Measurements from ENCODE around the gene TBX3. TPM values are rescaled to one million over a fixed set of nuclear protein-coding genes. Genes with fewer than 3 reads are reported as not detected.

The TBX3 gene
- polyA plus RNA-seq, 1 donor = 33.8 TPM

DNA sequence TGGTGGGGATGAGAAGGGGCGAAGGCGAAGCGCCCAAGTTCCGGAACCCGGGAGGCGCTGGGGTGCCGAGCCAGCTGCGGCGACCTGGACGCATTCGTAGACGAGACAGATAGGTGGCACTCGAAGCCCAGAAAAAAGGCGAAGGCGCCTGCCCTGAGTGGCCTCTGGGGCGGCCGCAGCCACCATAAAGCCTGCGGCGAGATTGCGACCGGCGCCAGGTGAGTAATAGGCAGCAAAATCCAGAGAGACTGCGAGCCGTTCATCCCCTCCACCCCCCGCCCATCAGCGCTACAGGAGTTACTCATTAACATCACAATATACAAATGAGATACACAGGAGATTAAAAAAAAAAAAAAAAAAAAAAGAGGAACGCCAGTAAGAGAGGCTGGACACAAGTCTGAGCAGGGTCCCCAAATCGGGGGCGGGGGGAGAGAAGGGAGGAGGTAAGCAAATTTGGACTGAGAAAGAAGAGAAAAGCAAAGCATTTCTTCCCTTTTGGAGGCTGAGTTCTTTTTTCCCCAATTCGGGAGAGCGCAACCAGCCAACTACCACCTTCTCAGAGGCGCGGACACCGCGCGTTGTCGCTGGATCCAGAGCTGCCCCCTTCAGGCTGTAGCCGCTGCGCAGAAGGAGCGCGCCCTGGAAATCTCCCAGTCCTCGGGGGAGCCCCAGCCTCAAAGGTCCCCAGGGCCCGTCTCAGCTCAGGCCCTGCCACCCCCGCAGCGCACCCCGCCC is 15.7 kb downstream of the TBX3 start:
- DNase-seq (ENCODE audit: low read depth) = no peak

DNA sequence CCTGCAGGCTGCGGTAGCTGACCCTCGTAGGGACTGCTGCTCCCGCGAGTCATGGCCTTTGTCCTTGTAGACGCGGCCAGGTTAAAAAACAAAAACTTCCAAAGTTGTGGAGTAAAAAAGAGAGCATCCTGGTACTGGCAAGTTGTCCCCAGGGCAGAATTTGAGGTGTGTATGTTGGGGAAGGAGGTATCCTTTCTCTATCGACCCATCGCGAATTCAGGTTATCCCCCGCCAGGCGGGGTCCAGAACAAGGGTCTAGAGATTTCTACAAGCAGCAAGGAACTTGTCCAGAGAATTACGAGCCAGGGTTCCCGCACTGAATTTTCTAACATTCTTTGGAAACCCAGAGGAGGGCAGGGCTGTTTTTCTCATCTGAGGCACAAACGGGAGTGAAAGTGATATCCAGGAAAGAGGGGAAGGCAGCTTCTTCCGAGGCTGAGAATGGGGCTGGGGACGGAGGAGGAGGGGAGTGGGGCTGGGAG is 16.3 kb downstream of the TBX3 start:
- no peak for DNase-seq (ENCODE audit: low read depth)

DNA sequence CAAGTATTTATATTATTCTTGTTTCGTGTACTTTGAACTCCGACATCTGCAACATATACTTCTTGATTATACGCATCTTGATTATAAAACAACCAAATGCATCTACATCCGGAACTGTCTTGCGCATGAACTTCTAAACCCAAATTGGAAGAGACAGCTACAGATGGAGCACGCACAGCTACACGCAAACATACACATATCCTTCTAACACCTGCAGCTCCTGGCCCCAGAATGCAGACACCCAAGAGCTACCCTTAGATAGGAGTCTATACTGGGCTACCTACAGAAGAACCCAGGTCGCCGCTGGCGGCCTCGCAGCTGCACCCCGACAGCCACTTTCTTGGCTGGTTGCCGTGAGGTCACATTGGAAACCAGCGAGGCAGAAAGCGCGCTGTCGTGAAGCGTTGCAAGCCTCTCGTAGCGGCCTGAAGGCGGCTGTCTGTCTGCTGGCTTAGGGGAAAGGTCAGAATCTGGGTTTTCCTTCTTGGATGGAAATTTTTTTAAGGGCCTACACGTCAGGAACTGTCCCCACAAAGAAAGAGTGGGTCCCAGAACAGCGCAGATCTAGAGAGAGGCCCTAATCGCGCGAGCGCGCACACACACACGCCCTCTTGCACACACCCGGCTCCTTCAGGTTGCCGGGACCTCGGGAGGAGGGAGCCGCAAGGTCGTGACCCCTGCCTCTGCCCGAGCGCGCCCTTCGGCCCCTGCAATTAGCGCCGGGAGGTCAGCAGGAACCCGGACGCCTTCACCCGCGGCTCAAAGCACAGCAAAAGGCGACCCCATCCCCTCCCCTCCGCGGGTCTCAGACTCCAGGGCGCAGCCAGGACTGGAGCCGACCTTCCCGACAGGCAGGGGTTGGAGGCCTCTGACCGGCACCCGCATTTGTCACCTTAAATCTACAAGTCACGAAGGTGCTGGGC is 17.0 kb downstream of the TBX3 start:
- DNase-seq (ENCODE audit: low read depth) = no peak

DNA sequence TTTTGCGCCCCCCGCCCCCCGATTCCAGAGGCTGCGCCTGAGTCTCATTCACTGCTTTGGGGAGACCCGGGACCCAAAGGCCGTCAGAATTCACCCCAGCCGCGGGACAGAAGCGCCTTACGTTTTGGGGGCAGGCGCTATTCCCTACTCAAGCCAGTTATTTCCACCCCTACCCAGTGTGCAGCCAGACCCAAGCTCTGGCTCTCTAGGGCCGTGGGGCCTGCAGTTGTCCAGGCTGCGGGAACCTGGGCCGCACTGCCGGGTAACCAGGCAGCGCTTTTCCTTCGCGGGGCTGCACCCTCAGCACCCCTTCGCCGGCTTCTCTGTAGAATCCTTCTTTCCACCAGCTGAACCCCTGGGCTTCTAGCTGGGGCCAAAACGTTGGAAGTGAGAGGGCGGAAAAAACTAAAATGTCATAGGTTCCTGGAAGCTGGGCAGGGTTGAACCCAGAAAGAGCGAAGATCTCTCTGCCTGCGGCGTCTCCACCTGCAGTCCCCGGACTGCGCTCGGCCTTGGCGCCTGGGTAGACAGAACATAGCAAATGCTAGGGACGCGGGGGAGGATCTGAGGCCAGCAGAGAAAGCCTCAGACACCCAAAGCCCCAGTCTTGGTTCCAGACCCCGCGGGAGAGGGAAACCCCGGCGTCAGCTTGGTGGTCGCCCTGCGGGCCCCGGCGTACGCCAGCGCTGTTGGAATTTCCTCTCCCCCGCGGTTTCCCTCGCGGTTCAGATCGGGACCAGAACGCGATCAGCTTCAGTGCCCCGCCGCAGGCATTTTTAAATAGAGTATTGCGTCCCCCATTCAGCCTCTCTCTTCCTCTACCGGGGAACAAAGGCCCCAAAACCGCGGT is 18.3 kb downstream of the TBX3 start:
- no peak for DNase-seq (ENCODE audit: low read depth)

DNA sequence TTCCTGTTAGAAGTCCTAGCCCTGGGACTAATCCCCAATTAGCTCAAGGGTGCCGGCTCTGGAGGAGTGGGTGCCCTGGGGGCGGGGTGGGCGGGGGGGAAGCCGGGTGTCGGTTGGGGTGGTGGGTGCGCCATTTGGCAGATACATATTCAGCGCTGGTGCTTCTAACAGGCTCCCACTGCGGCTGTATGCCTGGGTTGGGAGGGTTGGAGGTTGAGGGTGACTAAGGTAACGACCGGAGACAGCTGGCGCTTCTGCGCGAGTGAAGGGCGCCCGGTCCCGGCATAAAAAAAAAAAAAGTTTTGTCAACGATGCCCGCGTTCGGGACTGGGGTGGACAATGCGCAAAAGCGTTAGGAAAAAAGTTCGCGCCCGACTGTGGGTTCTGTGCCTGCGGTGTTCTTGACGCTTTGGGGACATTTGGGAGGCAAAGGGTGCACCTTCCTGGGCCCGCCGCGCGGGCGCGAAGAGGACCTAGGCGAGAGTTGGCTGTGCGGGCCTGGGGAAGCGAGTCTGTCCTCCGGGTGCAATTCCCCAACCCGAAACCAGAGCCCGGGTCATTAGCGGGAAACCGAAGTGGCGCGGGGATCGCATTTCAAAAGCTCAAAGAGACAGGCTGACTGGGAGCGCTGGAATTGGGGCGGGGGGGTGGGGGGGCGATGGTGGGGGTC is 19.2 kb downstream of the TBX3 start:
- DNase-seq (ENCODE audit: low read depth) = no peak

- no peak for DNase-seq (ENCODE audit: low read depth)
Observed at GRCh38 chr12:114662512-114663177, 21.3 kb downstream of the TBX3 start.

GRCh38 chr12:114661245-114661644 is 22.7 kb downstream of the TBX3 start:
- DNase-seq (ENCODE audit: low read depth) = no peak

DNA sequence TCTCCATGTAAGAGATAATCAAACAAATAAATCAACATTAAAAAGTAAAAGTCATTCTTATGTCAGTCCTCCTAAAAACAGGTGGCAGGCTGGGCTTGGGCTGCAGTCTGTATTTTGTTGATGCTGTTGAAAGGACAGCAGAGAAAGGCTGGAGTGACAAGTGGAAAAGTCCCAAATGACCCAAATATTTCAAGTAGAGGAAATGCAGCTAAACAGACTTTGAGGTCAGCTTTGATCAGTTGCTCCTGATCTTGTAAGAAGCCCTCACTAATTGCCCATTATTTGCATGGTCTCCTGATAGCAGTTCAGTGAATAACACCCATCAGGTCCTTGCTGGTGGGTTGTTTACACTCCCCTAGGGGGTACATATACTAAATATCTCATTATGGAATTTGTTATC is 24.9 kb downstream of the TBX3 start:
- DNase-seq (ENCODE audit: low read depth) = no peak

GRCh38 chr12:114658002-114658441 is 26.0 kb downstream of the TBX3 start:
- DNase-seq (ENCODE audit: low read depth) = no peak

DNA sequence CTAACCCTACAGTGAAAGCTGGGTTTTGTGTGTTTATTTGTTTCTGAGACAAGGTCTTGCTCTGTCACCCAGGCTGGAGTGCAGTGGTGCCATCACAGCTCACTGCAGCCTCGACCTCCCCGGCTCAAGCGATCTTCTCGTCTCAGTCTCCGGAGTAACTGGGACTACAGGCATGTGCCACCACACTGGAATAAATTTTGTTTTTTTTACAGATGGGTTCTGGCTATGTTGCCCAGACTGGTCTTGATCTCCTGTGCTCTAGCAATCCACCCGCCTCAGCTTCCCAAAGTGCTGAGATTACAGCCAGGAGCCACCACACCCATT is 26.4 kb downstream of the TBX3 start:
- no peak for DNase-seq (ENCODE audit: low read depth)

- DNase-seq (ENCODE audit: low read depth) = no peak
Observed at GRCh38 chr12:114656906-114657596, 26.9 kb downstream of the TBX3 start.

DNA sequence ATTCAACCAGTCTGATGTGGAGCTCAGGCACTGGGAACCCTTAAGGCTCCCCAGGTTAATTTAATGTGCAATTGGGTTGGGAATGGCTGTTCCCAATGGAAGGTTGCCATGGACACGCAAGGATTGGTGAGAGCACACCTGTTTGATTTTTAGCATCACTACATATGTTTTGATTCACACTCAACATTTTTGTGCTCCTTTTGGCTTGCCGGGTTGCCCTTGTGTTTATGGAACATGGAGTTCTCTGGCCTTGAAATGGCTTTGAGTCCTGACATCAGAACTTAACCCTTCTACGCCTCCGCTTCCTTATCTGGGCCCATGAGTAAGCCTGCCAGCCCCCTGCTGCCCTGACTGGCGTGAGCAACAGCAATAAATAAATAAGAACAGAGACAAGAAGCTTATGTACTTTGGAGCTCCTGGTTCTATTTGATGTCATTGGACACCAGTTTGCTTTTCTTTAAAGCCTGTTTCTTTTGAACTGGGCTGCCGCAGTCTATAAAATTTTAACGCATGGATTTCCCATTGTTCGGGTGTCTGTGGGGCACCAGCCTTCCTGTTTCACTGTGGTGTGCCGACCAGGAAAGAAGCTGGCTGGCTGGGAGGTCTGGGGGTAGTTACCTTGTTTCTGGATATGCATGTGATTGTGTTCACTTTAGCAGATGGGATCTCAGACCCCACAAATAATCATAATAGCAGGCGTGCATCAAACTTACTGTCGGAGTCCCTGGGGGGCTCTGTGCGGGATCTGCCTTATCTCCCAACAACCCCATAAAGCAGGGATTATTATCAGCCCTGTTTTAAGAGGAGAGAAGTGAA is 27.8 kb downstream of the TBX3 start:
- no peak for DNase-seq (ENCODE audit: low read depth)

- DNase-seq (ENCODE audit: low read depth) = no peak
Observed at GRCh38 chr12:114649585-114649984, 34.4 kb downstream of the TBX3 start.

DNA sequence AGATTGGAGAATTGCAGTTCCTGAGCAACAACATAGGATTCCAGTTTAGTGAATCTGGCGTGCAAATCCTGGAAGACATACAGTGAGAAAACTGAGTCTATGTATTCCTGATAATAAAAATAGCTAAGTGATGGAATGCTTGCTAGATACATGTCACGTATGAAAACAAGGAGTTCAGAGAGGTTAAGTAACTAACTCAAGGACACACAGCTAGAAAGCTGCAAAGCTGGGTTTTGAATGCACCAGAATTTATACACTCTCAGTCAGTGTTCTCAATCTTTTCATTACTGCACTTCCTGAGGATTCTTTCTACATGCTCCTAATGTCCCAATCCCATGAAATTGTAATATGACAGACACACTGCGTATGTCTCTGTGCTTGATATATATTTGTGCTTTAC is 35.3 kb downstream of the TBX3 start:
- no peak for DNase-seq (ENCODE audit: low read depth)

GRCh38 chr12:114638790-114639435 is 45.1 kb downstream of the TBX3 start:
- DNase-seq (ENCODE audit: low read depth) = no peak

GRCh38 chr12:114636723-114637480 is 47.1 kb downstream of the TBX3 start:
- no peak for DNase-seq (ENCODE audit: low read depth)

DNA sequence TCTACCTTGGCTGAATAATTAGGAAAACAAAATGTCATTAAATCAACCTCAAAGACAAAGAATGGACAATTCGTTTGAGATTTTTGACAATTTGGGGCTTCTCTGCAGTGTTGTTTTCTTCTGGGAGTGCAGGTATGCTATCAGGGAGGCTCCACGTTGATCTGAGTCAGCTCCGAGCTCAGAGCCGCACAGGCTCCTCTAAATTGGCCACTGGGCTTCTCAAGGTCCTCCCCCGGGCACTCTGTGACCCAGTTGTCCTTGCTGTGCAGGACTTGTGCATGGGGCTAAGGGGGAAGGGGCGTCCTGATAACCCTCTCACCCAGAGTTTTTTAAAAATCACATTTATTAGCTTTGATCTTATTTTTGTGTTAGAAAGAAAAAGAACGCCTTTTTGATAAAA is 52.7 kb downstream of the TBX3 start:
- DNase-seq (ENCODE audit: low read depth) = no peak

GRCh38 chr12:114628199-114628598 is 55.8 kb downstream of the TBX3 start:
- no peak for DNase-seq (ENCODE audit: low read depth)

Data from forelimb muscle (tissue), 1 donor.